Muscle layer of colon (tissue), 2 donors: ENCODE data around the gene DLL3.

Source experiments
- H3K27ac ChIP-seq: one replicate; pipeline ENCODE4 v1.7.0; 2013; ENCODE audit warnings: low read depth, mild to moderate bottlenecking, low read length, moderate library complexity
- H3K27me3 ChIP-seq, 2 donors: one replicate each; pipeline ENCODE4 v1.7.0; 2013; ENCODE audit warnings: low read length in 2 of 2, mild to moderate bottlenecking in 2 of 2; ENCODE audit not compliant: insufficient read depth in 2 of 2, control insufficient read depth in 1 of 2
- H3K36me3 ChIP-seq: one replicate; pipeline ENCODE4 v1.7.0; 2013; ENCODE audit warnings: mild to moderate bottlenecking, low read length; ENCODE audit not compliant: insufficient read depth
- H3K4me1 ChIP-seq: one replicate; pipeline ENCODE4 v1.7.0; 2013; ENCODE audit warnings: mild to moderate bottlenecking, low read length; ENCODE audit not compliant: insufficient read depth
- H3K4me3 ChIP-seq, 2 donors: one replicate each; pipeline ENCODE4 v1.7.0; 2013; ENCODE audit warnings: low read length in 2 of 2, low read depth in 1 of 2, mild to moderate bottlenecking in 1 of 2, moderate library complexity in 1 of 2
- H3K9ac ChIP-seq: one replicate; pipeline ENCODE4 v1.7.0; 2013; ENCODE audit warnings: low read length
- H3K9me3 ChIP-seq: one replicate; pipeline ENCODE4 v1.7.0; 2013; ENCODE audit warnings: mild to moderate bottlenecking, low read length
- donor health status: abdominal sarcoma.
- donor health status: Adenocarcinoma of cecum.

The DLL3 gene

GRCh38 chr19:39506944-39507714 is 8.4 kb downstream of the DLL3 start:
- Histone ChIP-seq H3K4me1 (no peaks in the 10 kb centered on the region), H3K27me3 (peaks cover 30 to 59% of the 10 kb centered on the region in 2 donors), H3K4me3 (peak overlapping the region in 1 of 2 donors; percentile 38), H3K9me3 (no peaks in the 10 kb centered on the region), H3K27ac (no peak overlapping the region), H3K36me3 (no peaks in the 10 kb centered on the region), H3K9ac (no peak overlapping the region)

GRCh38 chr19:39507715-39508364 is 9.1 kb downstream of the DLL3 start:
- Histone ChIP-seq H3K4me1 (no peaks in the 10 kb centered on the region), H3K4me3 (peak overlapping the region in 1 of 2 donors; percentile 38), H3K36me3 (no peaks in the 10 kb centered on the region), H3K27me3 (peaks cover 29 to 58% of the 10 kb centered on the region in 2 donors), H3K27ac (no peak overlapping the region), H3K9me3 (no peaks in the 10 kb centered on the region), H3K9ac (no peak overlapping the region)

GRCh38 chr19:39508629-39509028 is 9.9 kb downstream of the DLL3 start:
- Histone ChIP-seq H3K36me3 (no peaks in the 10 kb centered on the region), H3K27ac (no peak overlapping the region), H3K9ac (no peak overlapping the region), H3K27me3 (peaks cover 23 to 55% of the 10 kb centered on the region in 2 donors), H3K4me1 (no peaks in the 10 kb centered on the region), H3K4me3 (no peak overlapping the region), H3K9me3 (no peaks in the 10 kb centered on the region)

GRCh38 chr19:39509233-39509632 is 10.5 kb downstream of the DLL3 start:
- no peaks in the 10 kb centered on the region for H3K4me1 ChIP-seq
- H3K9ac ChIP-seq, result no peak overlapping the region
- no peaks in the 10 kb centered on the region for H3K36me3 ChIP-seq
- H3K27ac ChIP-seq, result no peak overlapping the region
- peaks cover 29 to 54% of the 10 kb centered on the region in 2 donors for H3K27me3 ChIP-seq
- no peaks in the 10 kb centered on the region for H3K9me3 ChIP-seq
- no peak overlapping the region for H3K4me3 ChIP-seq

- Histone ChIP-seq H3K27me3 (peaks cover 34 to 40% of the 10 kb centered on the region in 2 donors), H3K27ac (no peak overlapping the region), H3K36me3 (no peaks in the 10 kb centered on the region), H3K4me1 (peaks cover 11% of the 10 kb centered on the region), H3K9me3 (no peaks in the 10 kb centered on the region), H3K9ac (no peak overlapping the region), H3K4me3 (no peak overlapping the region)
These were observed 14.2 kb downstream of the DLL3 start for GRCh38 chr19:39512988-39513387.

- Histone ChIP-seq H3K27ac (no peak within 1 kb of the TSS), H3K9ac (no peak within 1 kb of the TSS), H3K27me3 (peaks cover 32 to 34% of the 10 kb centered on the region in 2 donors), H3K36me3 (no peaks in the 10 kb centered on the region), H3K4me1 (peaks cover 11% of the 10 kb centered on the region), H3K9me3 (no peaks in the 10 kb centered on the region), H3K4me3 (peak within 1 kb of the TSS; percentile 27 to 36)
These were observed 16.2 kb downstream of the DLL3 start, which contains the start of gene SELENOV for GRCh38 chr19:39514840-39515550. Gene SELENOV (plus strand): TSS chr19:39515139. CDS start chr19:39515213, 74 bp downstream.

- Histone ChIP-seq H3K4me3 (peak overlapping the region; percentile 27 to 36), H3K9me3 (no peaks in the 10 kb centered on the region), H3K27ac (no peak overlapping the region), H3K9ac (no peak overlapping the region), H3K4me1 (peaks cover 11% of the 10 kb centered on the region), H3K27me3 (peaks cover 32 to 34% of the 10 kb centered on the region in 2 donors), H3K36me3 (no peaks in the 10 kb centered on the region)
These were observed 16.9 kb downstream of the DLL3 start for GRCh38 chr19:39515551-39516191.

GRCh38 chr19:39516270-39516669 is 17.5 kb downstream of the DLL3 start:
- H3K9ac ChIP-seq, result no peak overlapping the region
- no peaks in the 10 kb centered on the region for H3K36me3 ChIP-seq
- H3K27ac ChIP-seq, result no peak overlapping the region
- H3K4me3 ChIP-seq, result peak overlapping the region in 1 of 2 donors; percentile 27
- H3K27me3 ChIP-seq, result peaks cover 32 to 34% of the 10 kb centered on the region in 2 donors
- H3K4me1 ChIP-seq, result peaks cover 11% of the 10 kb centered on the region
- no peaks in the 10 kb centered on the region for H3K9me3 ChIP-seq

- no peak overlapping the region for H3K4me3 ChIP-seq
- peaks cover 11% of the 10 kb centered on the region for H3K4me1 ChIP-seq
- H3K27ac ChIP-seq, result no peak overlapping the region
- no peaks in the 10 kb centered on the region for H3K9me3 ChIP-seq
- peaks cover 32 to 34% of the 10 kb centered on the region in 2 donors for H3K27me3 ChIP-seq
- no peaks in the 10 kb centered on the region for H3K36me3 ChIP-seq
- H3K9ac ChIP-seq, result no peak overlapping the region
These were observed 18.7 kb downstream of the DLL3 start for GRCh38 chr19:39517432-39517831.

- H3K4me1 ChIP-seq, result peaks cover 11% of the 10 kb centered on the region
- no peaks in the 10 kb centered on the region for H3K9me3 ChIP-seq
- no peak overlapping the region for H3K4me3 ChIP-seq
- no peak overlapping the region for H3K27ac ChIP-seq
- H3K27me3 ChIP-seq, result peaks cover 28 to 32% of the 10 kb centered on the region in 2 donors
- H3K36me3 ChIP-seq, result no peaks in the 10 kb centered on the region
- no peak overlapping the region for H3K9ac ChIP-seq
These were observed 19.7 kb downstream of the DLL3 start for GRCh38 chr19:39518458-39518857.

GRCh38 chr19:39518975-39519374 is 20.2 kb downstream of the DLL3 start:
- peaks cover 11% of the 10 kb centered on the region for H3K4me1 ChIP-seq
- H3K27me3 ChIP-seq, result peaks cover 26 to 28% of the 10 kb centered on the region in 2 donors
- H3K27ac ChIP-seq, result no peak overlapping the region

More at GRCh38 chr19:39518975-39519374, 20.2 kb downstream of the DLL3 start:
- H3K4me3 ChIP-seq, result no peak overlapping the region
- H3K9me3 ChIP-seq, result no peaks in the 10 kb centered on the region
- H3K9ac ChIP-seq, result no peak overlapping the region
- no peaks in the 10 kb centered on the region for H3K36me3 ChIP-seq
